Neuronal stem cell (in vitro differentiated cells): ENCODE results near the gene IPO4.
A peak's percentile ranks its signal among the peaks of the same experiment; 100 is the strongest.

Source experiments
- DNase-seq: peaks from one replicate; pipeline ENCODE4 v3.0.0-alpha.2; 2013; ENCODE audit warnings: low spot score
- H2AFZ ChIP-seq: one replicate; pipeline ENCODE4 v1.6.1; 2013; ENCODE audit warnings: mild to moderate bottlenecking, low read length, inconsistent platforms
- H2AK5ac ChIP-seq: 2 replicates; pipeline ENCODE4 v1.6.1; 2013; ENCODE audit warnings: low read depth, mild to moderate bottlenecking, inconsistent platforms, low read length, moderate library complexity, mixed read lengths
- H2BK120ac ChIP-seq: 2 replicates; pipeline ENCODE4 v1.6.1; 2013; ENCODE audit warnings: low read depth, mild to moderate bottlenecking, inconsistent platforms, low read length, moderate library complexity, mixed read lengths
- H2BK12ac ChIP-seq: one replicate; pipeline ENCODE4 v1.6.1; 2013; ENCODE audit warnings: low read length, inconsistent platforms
- H2BK15ac ChIP-seq: 2 replicates; pipeline ENCODE4 v1.6.1; 2013; ENCODE audit warnings: mild to moderate bottlenecking, low read length, inconsistent platforms, mixed read lengths
- H2BK5ac ChIP-seq: one replicate; pipeline ENCODE4 v1.6.1; 2013; ENCODE audit warnings: inconsistent platforms, mild to moderate bottlenecking, low read length, moderate library complexity
- H3K14ac ChIP-seq: one replicate; pipeline ENCODE4 v1.6.1; 2013; ENCODE audit warnings: low read length, inconsistent platforms
- H3K18ac ChIP-seq: 2 replicates; pipeline ENCODE4 v1.6.1; 2013; ENCODE audit warnings: low read length, inconsistent platforms
- H3K23ac ChIP-seq: 2 replicates; pipeline ENCODE4 v1.6.1; 2013; ENCODE audit warnings: low read depth, mild to moderate bottlenecking, mixed read lengths, low read length, inconsistent platforms; ENCODE audit not compliant: poor library complexity
- H3K27ac ChIP-seq: replicated peaks from 3 replicates; pipeline ENCODE4 v1.5.1; 2013; ENCODE audit warnings: low read length, inconsistent platforms
- H3K27me3 ChIP-seq, 3 experiments: 2 replicates each; pipeline ENCODE4 v1.6.1; 2013; ENCODE audit warnings: low read length in 3 of 3, mild to moderate bottlenecking in 2 of 3, inconsistent platforms in 1 of 3, low read depth in 1 of 3, mixed read lengths in 1 of 3, moderate library complexity in 1 of 3; ENCODE audit not compliant: control insufficient read depth in 3 of 3, insufficient read depth in 3 of 3
- H3K36me3 ChIP-seq, 2 donors: replicated peaks in 1 of 2; 2 replicates each; pipeline ENCODE4 v1.6.1; 2013; ENCODE audit warnings: low read length in 2 of 2; ENCODE audit not compliant: control insufficient read depth in 2 of 2, insufficient read depth in 2 of 2
- H3K4ac ChIP-seq: 2 replicates; pipeline ENCODE4 v1.6.1; 2013; ENCODE audit warnings: inconsistent platforms, mild to moderate bottlenecking, low read length, moderate library complexity
- H3K4me1 ChIP-seq, 2 donors: 1 replicate in 1 of 2; 2 replicates in 1 of 2; pipeline ENCODE4 v1.6.1; 2013; ENCODE audit warnings: low read length in 2 of 2, low read depth in 1 of 2; ENCODE audit not compliant: control insufficient read depth in 2 of 2, insufficient read depth in 1 of 2
- H3K4me2 ChIP-seq: one replicate; pipeline ENCODE4 v1.6.1; 2013; ENCODE audit warnings: mild to moderate bottlenecking, low read length, inconsistent platforms; ENCODE audit not compliant: insufficient read depth, poor library complexity, severe bottlenecking
- H3K4me3 ChIP-seq, 2 donors: 2 replicates each; pipeline ENCODE4 v1.5.1; 2013; ENCODE audit warnings: low read length in 2 of 2, mild to moderate bottlenecking in 2 of 2, inconsistent platforms in 1 of 2, moderate library complexity in 1 of 2
- H3K79me1 ChIP-seq: one replicate; pipeline ENCODE4 v1.6.1; 2013; ENCODE audit warnings: low read depth, mild to moderate bottlenecking, inconsistent platforms, low read length, moderate library complexity
- H3K9ac ChIP-seq: one replicate; pipeline ENCODE4 v1.6.1; 2013; ENCODE audit warnings: mild to moderate bottlenecking, low read depth, low read length, inconsistent platforms; ENCODE audit not compliant: poor library complexity
- H3K9me3 ChIP-seq, 2 donors: replicated peaks in 1 of 2; 2 replicates each; pipeline versions ENCODE3 to v1.6.1; 2013; ENCODE audit warnings: low read length in 2 of 2, mild to moderate bottlenecking in 2 of 2, inconsistent platforms in 1 of 2, low read depth in 1 of 2, mixed read lengths in 1 of 2, moderate library complexity in 1 of 2; ENCODE audit not compliant: control insufficient read depth in 2 of 2, insufficient read depth in 1 of 2
- H4K8ac ChIP-seq: one replicate; pipeline ENCODE4 v1.6.1; 2013; ENCODE audit warnings: low read depth, mild to moderate bottlenecking, inconsistent platforms, low read length, moderate library complexity
- H4K91ac ChIP-seq: one replicate; pipeline ENCODE4 v1.6.1; 2013; ENCODE audit warnings: low read length, low read depth, mild to moderate bottlenecking, inconsistent platforms; ENCODE audit not compliant: poor library complexity
- WGBS, 2 donors: extraction: QIAGEN DNeasy Blood & Tissue Kit; methylation state at CpG; one replicate each; pipeline ENCODE4 v1.1.7; 2013; ENCODE audit warnings: missing lambda C conversion rate in 2 of 2, mixed read lengths in 1 of 2; ENCODE audit not compliant: insufficient read length in 2 of 2, insufficient replicate concordance in 1 of 2; ENCODE audit errors: extremely low coverage in 2 of 2; 5-methylcytosine and 5-hydroxymethylcytosine counted together

Gene IPO4

DNA sequence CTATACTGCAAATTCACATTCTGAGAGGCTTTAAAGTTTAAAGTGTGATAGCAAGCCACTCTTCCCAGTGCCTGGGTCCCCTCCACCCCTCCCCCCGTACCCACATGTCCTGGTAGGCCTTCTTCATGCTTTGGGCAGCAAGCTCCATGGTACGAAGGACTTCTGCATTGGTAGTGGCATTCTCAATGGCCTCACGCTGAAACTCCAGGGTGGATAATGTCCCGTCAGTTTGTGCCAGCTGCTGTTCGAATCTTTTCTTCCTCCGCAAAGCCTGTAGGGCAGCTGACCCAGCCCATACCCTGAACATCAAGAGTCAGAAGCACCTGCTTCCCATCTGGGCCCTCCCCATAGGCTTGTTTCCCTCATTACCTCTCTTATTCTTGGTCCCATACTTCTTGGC is 22.7 kb upstream of the IPO4 start:
- H2BK5ac ChIP-seq = no peak overlapping the region
- no peaks in the 10 kb centered on the region for H3K27me3 ChIP-seq
- no peak overlapping the region for H2BK15ac ChIP-seq
- no peaks in the 10 kb centered on the region for H3K9me3 ChIP-seq
- H3K18ac ChIP-seq = no peak overlapping the region
- H2AFZ ChIP-seq = no peak overlapping the region
- H2BK12ac ChIP-seq = no peak overlapping the region
- no peak overlapping the region for H4K91ac ChIP-seq
- no peak overlapping the region for H3K4ac ChIP-seq
- peaks cover 35 to 62% of the 10 kb centered on the region in 2 donors for H3K36me3 ChIP-seq
- no peak overlapping the region for H3K4me3 ChIP-seq
- H4K8ac ChIP-seq = peak overlapping the region; percentile 83
- H3K23ac ChIP-seq = peak overlapping the region; percentile 46
- DNase-seq = no peak
- H3K4me1 ChIP-seq = peaks cover 4 to 5% of the 10 kb centered on the region in 2 donors
- no peak overlapping the region for H2BK120ac ChIP-seq
- H2AK5ac ChIP-seq = no peak overlapping the region
- H3K27ac ChIP-seq = no peak overlapping the region
- H3K4me2 ChIP-seq = no peak overlapping the region
- no peak overlapping the region for H3K14ac ChIP-seq
- peaks cover 7% of the 10 kb centered on the region for H3K79me1 ChIP-seq
- peak overlapping the region; percentile 50 for H3K9ac ChIP-seq
- no CpG with 5 or more reads among the region's 6 CpGs for WGBS, 2 donors

DNA sequence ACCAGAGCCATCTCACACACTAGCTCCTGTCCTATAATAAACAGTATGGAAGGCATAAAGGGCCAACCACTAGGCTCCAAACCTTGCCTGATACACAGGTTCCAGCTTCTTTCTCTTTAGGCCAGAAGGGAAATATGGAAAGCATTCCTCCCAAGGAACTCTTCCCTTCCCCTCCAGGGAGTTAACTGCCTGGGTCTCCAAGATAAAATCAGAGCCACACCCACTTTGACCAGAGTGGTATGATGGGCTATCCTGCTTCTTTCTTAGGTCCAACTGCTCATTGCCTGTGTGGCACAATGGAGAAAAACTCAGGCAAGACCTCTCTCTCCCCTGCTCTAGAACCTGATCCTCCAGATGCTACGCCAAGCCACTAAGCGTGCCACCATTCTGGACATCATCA is 19.0 kb upstream of the IPO4 start:
- Histone ChIP-seq H2BK5ac (no peak overlapping the region), H4K8ac (no peak overlapping the region), H3K27me3 (no peaks in the 10 kb centered on the region), H3K4me1 (no peaks in the 10 kb centered on the region), H3K79me1 (peaks cover 7% of the 10 kb centered on the region), H3K4me3 (no peak overlapping the region), H2BK15ac (no peak overlapping the region), H3K18ac (no peak overlapping the region), H2AK5ac (no peak overlapping the region), H2AFZ (no peak overlapping the region), H3K9ac (no peak overlapping the region), H4K91ac (no peak overlapping the region), H3K36me3 (peaks cover 44 to 80% of the 10 kb centered on the region in 2 donors), H3K4ac (no peak overlapping the region), H3K4me2 (no peak overlapping the region), H3K14ac (no peak overlapping the region), H2BK12ac (no peak overlapping the region), H3K9me3 (no peaks in the 10 kb centered on the region), H3K23ac (no peak overlapping the region), H3K27ac (no peak overlapping the region), H2BK120ac (no peak overlapping the region)
- WGBS, 2 donors = no CpG with 5 or more reads among the region's 2 CpGs
- DNase-seq = no peak

DNA sequence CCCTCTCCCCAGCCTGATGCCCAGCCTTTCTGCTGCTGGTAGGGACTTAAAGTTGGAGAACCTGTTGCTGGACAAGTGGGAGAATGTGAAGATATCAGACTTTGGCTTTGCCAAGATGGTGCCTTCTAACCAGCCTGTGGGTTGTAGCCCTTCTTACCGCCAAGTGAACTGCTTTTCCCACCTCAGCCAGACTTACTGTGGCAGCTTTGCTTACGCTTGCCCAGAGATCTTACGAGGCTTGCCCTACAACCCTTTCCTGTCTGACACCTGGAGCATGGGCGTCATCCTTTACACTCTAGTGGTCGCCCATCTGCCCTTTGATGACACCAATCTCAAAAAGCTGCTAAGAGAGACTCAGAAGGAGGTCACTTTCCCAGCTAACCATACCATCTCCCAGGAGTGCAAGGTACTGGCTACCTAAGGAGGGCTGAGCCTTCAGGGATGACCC is 18.5 kb upstream of the IPO4 start:
- Histone ChIP-seq H2BK12ac (no peak overlapping the region), H3K9me3 (no peaks in the 10 kb centered on the region), H4K91ac (no peak overlapping the region), H3K23ac (no peak overlapping the region), H3K4ac (no peak overlapping the region), H2AFZ (no peak overlapping the region), H3K4me2 (no peak overlapping the region), H3K4me3 (no peak overlapping the region), H2BK5ac (no peak overlapping the region), H3K18ac (no peak overlapping the region), H2BK15ac (no peak overlapping the region), H4K8ac (no peak overlapping the region), H3K4me1 (no peaks in the 10 kb centered on the region), H2AK5ac (no peak overlapping the region), H2BK120ac (no peak overlapping the region), H3K36me3 (peaks cover 44 to 84% of the 10 kb centered on the region in 2 donors), H3K79me1 (peaks cover 7% of the 10 kb centered on the region), H3K27me3 (no peaks in the 10 kb centered on the region), H3K27ac (no peak overlapping the region), H3K9ac (no peak overlapping the region), H3K14ac (no peak overlapping the region)
- no CpG with 5 or more reads among the region's 5 CpGs for WGBS, 2 donors
- DNase-seq = no peak

DNA sequence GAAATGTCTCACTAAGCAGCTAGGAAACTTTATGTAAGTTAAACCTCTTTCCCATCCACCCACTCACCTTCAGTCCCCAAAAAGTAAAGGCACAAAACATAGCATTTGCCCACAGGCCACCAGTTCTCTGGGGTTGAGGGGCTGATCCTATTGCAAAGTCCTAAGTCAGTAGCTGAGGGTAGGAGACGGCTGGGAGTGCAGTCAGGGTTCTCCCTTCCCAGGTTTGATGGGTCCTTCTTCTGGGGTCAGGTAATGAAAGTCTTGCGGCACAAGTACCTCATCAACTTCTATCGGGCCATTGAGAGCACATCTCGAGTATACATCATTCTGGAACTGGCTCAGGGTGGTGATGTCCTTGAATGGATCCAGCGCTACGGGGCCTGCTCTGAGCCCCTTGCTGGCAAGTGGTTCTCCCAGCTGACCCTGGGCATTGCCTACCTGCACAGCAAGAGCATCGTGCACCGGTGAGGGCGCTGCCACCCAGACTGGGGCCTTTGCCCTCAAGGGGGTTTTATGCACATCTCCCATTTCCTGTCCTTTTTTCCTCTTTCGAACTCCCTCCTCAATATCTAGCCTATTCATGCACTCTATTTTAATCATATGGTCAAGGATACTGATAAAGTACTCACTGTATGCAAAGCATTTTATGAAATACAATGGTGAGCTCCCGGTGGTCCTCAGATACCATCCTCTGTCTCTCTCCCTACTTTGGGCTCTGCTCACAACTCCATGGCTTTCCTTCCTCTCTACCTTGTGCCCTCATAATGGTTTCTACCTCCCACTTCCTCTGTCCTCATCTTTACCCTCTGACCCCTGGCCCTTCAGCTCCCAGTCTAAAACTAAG is 17.9 kb upstream of the IPO4 start:
- Histone ChIP-seq H2BK5ac (no peak overlapping the region), H3K14ac (no peak overlapping the region), H3K23ac (no peak overlapping the region), H3K27me3 (no peaks in the 10 kb centered on the region), H2BK12ac (no peak overlapping the region), H3K79me1 (peaks cover 7% of the 10 kb centered on the region), H3K4me1 (no peaks in the 10 kb centered on the region), H3K4me3 (peak overlapping the region in 1 of 2 donors; percentile 52), H4K8ac (no peak overlapping the region), H4K91ac (no peak overlapping the region), H3K9me3 (peaks cover 3% of the 10 kb centered on the region in 2 donors), H3K4me2 (no peak overlapping the region), H2AFZ (no peak overlapping the region), H2BK15ac (no peak overlapping the region), H2BK120ac (no peak overlapping the region), H3K36me3 (peaks cover 45 to 86% of the 10 kb centered on the region in 2 donors), H3K9ac (no peak overlapping the region), H3K4ac (no peak overlapping the region), H3K18ac (no peak overlapping the region), H2AK5ac (no peak overlapping the region), H3K27ac (no peak overlapping the region)
- WGBS, 2 donors = no CpG with 5 or more reads among the region's 11 CpGs
- no peak for DNase-seq
